GM21390 (cell line): Measurements from ENCODE around the gene CDC42EP5.
A peak's percentile ranks its signal among the peaks of the same experiment; 100 is the strongest.

Source experiments
- ATAC-seq: cut with Tn5 transposase; IDR thresholded peaks from one replicate; pipeline ENCODE4 v1.9.1; 2021; ENCODE audit not compliant: unreplicated experiment

The CDC42EP5 gene

DNA sequence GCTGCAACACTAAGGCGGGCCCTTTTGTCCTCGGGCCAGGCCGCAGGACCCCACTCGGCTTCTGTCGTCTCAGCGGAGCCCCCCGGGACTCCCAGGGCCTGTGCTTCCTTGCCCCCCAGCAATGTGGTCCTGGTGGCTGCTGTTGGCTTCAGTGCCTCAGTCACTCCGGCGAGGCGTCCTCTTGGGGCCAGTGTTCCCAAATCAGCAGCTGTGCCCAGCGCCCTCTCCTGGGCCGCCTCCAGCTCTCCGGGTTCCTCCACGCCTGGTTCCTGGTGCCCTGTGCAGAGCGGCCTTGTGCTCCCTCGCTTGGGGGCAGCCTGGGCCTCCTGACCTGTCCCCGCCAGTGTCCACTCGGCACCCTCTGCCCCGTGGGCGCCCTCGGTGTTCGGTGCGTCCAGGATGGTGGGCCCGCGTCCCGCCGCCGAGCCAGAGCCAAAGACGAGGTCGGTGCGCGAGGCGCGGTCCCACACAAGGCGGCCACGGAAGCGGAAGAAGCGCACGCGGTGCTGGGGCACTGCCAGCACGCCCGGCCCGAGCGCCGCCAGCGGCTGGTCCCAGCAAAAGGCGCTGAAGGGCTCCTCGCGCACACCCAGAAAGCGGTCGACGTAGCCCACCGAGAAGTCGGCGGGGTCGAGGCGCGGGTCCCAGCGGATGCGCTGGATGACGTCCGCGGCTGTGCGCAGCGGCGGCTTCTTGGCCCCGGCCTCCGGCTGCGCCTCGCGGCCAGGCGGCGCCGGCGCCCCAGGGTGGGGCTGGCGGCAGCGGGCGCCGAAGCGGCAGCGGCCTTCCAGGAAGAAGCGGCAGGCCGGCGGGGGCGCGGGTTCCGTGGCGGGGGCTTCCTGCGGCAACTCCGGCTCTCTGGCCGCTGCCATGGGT, 10.2 kb downstream of the CDC42EP5 start:
- ATAC-seq, result peak; percentile 14

DNA sequence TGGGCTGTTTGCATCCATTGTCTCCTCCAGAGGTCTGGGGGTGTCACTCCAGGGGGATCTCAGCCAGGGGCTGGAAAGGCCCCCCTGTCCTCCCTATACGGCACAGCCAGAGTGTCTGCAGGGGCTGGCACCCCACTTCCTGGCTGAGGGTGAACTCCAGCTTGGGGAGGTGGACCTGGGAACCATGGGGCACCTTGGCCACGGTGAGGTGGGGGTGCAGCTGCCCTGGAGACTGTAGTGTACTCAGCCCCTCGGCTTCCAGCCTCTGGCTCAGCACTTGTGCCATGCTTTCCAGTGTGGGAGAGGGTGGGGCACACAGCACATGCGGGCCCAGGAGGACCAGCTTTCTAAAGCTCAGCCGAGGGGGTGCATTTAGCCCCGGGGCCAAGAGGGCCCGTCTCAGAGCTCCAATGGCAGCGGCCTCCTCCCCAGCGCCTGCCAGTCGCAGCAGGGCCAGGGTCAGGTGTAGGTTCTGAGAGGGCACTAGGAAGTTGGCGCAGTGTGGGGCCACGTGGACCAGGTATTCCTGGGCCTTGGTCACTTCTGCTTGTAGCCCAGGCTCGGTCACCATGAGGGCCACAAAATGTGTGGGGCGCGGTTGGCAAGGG, 10.9 kb downstream of the CDC42EP5 start:
- ATAC-seq, result no peak

DNA sequence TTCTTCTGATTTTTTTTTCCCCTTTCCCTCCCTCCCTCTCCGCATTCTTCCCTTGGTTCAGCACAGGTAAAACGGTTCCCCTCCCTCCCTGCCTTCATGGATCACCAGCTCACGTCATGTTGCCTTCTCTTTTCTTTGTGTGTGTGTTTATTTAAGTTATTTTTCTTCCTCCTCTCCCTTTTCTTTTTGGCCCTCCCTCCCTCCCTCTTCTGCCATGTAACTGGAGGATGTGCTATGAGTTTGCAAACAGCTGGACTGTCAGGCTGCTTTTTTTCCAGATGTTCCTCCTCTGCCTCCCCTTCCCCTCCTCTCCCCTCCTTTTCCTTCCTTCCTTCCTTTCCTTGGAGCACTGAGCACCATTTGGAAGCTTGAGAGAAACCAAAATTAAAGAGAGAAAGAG, 11.5 kb downstream of the CDC42EP5 start:
- ATAC-seq, result no peak

DNA sequence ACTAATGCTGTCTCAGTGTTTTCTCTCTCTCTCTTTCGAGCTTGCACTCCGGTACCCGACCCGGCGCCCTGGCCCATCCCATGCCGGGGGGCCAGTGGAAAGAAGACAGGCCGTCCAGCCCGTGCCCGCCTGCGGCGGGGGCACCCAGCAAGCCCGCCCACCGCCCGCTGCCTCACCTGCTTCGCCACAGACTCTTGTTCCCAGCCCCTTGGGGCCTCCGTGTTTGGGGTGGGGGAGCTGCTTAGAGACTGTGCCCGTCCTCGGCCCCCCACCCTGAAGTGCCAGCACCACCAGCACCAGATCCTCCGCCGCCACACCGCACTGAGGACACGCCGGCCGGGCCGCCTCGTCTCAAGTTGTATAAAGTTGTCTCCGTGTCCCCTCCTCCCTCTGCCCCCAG, 11.9 kb downstream of the CDC42EP5 start:
- ATAC-seq, result no peak

DNA sequence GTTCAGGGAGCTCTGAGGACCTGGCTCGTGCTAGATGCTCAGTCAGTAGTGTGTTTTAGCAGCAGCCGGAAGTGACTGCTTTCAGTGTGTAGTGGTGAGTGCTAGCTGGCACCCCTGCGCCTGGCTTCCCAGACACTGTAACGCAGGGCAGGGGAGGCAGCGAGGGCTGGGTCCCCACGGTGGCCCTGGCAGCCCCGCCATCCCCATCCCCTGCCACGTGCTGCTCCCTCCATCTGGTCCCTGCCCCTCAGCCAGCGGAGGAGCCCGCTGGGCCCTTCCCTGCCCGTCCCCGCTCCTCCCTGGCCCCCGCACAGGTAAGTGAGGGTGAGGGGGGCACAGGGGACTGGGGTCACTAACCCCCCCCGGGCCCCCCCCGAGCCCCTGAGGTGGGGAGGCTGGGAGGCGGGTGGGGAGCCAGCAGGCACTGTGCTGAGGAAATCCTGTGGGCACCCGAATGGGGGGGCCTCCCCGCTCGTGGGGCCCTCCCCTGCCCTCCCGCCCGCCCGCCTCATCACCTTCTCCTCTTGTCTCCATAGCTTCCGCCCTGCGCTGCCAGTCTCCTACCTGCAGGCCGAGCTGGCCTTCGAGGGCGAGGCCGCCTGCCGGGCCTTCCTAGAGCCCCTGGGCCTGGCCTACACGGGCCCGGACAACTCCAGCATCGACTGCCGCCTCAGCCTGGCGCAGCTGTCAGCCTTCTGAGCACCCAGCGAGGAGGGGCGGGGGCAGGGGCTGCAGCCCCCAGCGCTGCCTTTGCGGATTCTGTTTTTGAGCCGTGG, 12.7 kb downstream of the CDC42EP5 start:
- ATAC-seq, result no peak

DNA sequence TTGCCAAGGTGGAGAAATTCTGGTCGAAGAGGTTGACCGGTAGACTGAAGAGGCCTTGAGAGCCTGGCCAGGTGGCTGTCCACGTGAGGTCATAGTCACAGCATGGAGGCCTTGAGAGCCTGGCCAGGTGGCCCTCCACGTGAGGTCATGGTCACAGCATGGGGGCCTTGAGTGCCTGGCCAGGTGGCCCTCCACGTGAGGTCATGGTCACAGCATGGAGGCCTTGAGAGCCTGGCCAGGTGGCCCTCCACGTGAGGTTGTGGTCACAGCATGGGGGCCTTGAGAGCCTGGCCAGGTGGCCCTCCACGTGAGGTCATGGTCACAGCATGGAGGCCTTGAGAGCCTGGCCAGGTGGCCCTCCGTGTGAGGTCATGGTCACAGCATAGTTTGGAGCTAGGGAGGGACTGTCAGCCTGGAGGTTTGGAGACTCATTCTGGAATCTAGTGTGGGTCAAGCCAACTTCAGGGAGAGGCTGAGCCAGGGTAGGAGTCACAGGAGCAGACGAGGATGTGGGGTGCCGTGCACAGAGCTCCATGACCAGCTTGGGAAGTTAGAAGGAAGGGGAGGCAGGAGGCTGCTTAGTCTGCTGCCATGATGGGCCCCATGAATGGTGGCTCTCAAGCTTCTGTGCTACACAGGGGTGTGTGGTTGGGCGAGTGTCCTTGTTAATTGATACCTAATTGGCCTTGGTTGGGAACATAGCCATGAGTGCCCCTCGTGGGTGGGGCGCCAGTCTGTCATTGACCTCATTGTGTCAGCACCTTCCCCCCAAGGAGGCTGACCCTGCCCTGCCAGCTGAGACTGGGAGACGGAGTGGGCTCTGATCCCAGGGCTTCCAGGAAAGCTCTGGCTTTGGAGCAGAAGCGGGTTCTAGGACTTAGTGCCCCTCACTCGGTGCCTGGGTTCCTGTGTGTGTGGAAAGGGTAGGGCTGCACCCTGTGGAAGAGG, 13.5 kb downstream of the CDC42EP5 start:
- ATAC-seq, result no peak

DNA sequence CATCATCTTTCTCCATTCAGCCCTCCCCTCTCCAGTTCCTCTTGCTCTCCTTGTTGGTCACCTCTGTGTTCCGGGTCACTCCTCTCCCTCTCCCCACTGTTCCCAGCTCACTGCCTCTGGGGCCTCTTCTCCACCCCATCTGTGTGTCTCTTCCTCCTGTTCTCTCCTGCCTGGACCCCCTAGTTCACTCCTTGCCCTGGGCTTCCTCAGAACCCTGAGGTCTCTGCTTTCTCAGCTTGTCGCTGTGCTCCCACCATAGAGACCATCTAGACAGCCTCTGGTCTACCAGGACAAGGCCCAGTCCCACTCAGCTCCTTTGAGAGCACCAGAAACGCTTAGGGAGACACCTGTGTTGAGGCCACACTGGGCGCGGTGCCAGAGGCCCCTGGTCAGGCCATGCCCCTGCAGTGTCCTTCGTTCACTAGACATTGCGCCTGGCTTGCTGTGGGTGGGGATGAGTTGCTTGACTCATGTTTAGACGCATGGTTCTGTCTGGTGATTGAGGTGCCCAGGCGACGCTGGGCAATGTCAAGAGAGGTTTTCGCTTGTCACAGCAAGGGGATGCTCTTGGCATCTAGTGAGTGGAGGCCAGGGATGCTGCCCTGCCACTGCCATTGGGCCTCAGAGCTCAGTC, 14.3 kb downstream of the CDC42EP5 start:
- no peak for ATAC-seq

DNA sequence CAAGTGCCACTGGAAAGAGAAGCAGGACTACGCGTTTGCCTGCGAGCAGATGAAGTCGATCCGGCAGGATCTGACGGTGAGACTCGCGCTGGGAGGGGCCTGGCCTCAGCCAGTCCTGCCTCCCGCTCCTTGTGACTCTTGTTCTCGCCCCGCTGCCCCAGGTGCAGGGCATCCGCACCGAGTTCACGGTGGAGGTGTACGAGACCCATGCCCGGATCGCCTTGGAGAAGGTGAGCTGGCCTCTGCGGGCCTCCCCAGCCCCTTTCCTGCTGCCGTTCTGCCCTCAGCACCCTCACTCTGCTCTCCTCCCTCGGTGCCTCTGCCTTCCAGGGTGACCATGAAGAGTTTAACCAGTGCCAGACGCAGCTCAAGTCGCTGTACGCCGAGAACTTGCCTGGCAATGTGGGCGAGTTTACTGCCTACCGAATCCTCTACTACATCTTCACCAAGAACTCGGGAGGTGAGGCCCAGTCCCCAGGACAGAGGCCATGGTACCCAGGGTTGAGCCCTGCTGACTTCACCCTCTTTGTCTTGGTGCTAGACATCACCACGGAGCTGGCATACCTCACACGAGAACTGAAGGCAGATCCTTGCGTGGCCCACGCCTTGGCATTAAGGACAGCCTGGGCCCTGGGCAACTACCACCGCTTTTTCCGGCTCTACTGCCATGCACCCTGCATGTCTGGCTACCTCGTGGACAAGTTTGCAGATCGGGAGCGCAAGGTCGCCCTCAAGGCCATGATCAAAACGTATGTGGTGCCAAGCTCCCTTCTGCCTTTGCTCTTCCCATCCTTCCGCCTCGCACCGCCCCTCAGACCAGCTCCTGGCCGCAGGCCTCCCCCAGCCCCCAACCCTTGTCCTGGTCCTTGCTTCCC, 15.1 kb downstream of the CDC42EP5 start:
- no peak for ATAC-seq

DNA sequence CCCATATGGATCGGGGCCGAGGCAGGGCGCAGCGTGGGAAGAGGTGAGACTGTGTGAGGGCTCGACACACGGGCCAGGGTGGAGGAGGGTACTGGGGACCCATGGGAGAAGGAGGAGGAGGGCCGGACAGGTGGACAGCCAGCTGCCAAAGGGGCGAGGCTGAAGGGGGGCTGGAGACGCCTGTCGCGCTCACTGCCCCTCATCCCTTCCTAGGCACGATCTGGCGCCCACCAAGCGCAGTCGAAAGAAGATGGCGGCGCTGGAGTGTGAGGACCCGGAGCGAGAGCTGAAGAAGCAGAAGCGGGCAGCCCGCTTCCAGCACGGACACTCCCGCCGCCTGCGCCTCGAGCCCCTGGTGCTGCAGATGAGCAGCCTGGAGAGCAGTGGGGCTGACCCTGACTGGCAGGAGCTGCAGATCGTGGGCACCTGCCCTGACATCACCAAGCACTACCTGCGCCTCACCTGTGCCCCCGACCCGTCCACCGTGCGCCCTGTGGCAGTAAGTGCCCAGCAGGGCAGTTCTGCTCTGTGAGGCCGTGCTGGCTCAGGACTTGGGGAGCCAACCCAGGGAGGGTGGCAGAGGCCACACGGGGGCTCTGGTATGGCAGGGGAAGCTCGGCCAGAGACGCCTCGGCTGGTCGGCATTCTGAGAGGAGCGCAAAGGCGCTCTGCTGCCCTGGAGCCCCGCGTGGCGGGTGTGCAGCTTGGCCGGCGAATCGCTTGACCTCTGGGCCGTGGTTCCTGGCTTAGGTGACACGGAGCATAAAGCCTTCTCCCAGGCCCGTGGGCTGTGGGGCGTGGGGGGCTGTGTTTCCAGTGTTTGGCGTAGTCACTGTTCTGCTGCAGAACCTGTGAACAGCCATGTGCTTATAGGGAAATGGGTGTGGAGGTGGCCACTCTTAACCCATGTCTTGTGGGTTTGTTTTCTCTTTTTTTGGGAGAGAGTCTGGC, 16.4 kb downstream of the CDC42EP5 start:
- no peak for ATAC-seq

DNA sequence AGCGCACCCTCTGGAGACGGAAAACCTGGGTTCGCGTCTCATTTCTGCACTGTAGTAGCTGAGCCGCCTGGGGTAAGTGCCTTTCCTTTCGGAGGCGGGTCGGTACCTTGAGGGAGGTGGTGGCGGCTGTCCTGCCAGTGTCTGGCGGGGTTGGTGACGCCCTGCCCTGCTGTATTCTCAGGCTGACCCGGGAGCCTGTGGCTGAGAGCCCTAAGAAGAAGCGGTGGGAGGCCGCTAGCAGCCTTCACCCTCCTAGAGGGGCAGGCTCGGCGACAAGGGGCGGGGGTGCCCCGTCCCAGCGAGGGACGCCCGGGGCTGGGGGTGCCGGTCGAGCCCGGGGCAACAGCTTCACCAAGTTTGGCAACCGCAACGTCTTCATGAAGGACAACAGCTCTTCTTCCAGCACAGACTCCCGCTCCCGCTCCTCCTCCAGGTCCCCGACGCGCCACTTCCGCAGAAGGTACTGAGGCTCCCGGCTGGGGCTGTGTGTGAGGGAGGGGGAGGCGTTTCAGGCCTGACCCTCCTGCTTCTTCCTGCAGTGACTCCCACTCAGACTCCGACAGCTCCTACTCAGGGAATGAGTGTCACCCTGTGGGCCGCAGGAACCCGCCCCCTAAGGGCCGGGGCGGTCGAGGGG, 17.2 kb downstream of the CDC42EP5 start:
- ATAC-seq, result no peak

DNA sequence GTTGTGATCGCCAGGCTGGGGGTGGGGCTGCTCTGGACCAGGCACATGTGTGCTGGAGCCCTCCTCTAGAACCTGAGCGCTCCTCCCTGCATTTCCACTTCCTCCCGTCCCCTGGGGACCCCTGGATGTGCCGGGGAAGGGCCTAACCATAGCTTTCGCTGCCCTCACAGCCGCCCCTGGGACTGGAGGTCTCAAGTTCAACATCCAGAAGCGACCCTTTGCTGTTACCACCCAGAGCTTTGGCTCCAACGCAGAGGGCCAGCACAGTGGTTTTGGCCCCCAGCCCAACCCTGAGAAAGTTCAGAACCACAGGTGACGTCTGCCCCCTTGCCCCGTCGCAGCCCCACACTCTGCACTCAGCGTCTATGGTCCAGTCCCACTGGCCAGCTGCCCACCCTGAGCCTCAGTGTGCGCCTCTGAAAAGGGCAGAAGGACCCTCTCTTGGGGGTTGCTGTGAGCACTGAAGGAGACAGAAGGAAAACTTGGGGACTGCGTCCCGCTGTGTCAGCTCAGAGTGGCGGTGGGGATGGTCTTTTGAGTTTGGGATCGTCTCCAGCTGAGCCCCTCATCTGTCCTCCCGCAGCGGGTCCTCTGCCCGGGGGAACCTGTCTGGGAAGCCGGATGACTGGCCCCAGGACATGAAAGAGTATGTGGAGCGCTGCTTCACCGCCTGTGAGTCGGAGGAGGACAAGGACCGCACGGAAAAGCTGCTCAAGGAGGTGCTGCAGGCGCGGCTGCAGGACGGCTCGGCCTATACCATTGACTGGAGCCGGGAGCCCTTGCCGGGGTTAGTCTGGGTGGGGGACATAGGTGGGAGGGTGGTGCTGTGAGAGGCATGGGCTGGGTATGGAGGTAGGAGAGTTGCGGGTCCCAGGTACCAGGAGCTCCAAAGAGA, 18.1 kb downstream of the CDC42EP5 start:
- no peak for ATAC-seq

DNA sequence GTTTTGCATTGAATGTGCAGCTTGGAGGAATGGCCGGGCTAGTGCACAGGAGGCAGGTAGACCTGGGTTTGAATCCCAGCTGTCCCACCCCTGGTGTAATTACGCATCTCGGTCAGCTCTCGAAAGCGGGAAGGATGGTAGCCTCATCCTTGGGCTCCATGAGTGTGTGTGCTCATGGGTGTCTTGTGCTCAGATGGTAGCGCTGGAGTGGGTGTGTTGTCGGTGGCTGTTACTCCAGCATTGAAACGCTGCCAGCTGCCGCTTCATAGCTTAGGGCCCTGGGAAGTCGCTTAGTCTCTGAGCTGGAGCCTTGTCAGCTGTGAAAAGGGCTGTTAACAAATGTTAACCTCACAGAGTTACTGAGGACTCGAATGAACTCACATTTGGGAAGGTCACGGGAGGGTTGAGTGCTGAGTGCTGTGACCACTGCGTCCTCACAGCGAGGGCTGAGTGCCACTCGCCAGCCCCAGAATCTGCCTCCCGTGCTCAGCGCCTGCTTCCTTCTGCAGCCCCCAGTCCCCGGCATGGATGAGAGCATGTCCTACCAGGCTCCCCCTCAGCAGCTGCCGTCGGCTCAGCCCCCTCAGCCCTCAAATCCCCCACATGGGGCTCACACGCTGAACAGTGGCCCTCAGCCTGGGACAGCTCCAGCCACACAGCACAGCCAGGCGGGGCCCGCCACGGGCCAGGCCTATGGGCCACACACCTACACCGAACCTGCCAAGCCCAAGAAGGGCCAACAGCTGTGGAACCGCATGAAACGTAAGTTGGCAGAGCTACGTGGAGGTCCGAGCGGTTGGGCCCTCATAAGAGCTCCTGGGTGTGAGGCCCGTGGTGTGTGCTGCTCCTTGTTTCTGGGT, 18.9 kb downstream of the CDC42EP5 start:
- ATAC-seq, result no peak

DNA sequence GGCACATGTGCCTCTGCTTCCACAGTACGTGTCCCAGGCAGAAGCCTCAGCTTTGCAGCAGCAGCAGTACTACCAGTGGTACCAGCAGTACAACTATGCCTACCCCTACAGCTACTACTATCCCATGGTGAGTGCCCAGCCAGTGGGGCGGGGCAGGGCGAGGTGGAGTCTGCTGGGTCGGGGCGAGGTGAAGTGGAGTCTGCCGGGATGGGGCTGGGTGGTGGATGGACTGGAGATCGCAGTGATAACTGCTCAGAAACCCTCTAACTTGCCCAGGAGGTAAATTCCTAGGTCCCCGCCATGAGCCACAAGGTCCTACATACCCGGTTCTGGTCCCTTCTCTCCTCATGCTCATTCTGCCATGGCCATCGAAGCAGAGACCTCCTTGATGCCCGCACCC, 20.5 kb downstream of the CDC42EP5 start:
- ATAC-seq, result no peak

DNA sequence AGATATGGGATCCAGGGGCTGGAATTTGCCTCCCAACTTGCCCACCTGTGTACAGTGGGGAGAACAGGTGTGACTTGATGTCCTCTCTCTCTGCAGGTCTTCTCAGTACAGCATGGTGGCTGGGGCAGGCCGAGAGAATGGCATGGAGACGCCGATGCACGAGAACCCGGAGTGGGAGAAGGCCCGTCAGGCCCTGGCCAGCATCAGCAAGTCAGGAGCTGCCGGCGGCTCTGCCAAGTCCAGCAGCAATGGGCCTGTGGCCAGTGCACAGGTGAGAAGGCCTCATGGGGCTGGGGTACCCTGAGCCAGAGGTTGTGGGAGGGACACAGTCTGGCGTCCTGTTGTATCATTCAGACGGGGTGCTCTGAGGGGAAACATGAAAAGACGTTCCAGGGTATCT, 21.1 kb downstream of the CDC42EP5 start:
- ATAC-seq, result no peak

DNA sequence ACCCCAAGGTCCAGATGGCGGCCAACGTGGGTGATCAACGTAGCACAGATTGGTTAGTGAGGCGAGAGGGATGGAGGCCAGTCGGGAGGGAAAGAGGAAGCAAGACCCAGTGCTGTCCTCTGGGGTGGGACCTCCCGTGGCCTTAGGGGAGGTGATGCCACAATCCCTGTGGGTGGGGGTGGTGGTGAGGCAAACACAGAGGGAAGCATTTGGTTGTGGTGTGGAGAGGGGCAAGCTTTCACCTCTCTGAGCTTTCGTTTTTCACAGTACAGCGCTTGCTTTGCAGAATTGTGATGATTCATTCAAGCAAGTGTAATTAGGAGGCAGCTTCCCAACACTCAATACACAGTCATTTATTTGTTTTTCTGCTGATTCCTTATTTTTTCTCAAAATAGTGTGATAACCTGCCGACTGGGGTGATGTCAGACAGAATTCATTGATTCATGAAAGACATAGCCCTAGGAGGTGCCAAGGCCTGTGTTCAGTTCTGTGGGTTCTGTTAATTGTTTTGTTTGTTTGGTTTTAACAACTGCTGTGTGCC, 21.7 kb downstream of the CDC42EP5 start:
- ATAC-seq, result no peak

DNA sequence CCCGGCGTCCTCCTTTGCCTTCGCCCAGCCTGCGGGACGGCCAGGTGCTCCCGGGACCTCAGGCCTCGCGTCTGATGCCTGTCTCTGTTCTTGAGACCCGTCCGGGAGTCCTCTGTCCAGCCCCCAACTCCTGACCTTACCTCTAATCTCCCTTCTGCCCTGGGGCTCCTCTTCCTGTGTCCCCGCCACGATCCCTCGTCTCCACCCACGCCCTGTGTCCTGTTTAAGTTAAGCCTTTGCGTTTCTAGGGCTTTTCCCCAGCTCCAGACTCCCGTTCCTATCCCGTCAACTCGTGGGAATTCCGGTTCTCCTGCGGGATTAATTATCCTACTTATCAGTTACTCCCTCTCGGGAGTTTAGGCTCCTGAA, 23.4 kb downstream of the CDC42EP5 start:
- no peak for ATAC-seq
